LNCaP clone FGC (cell line): ENCODE results near the gene IGFL1.
"Not testable (repeated sequence)": the region's sequence is repeated elsewhere in the genome, so short reads cannot be mapped to it uniquely, and the experiment has no call there.

Source experiments
- DNase-seq: peaks from one replicate; pipeline ENCODE4 v3.0.0-alpha.2; 2011; ENCODE audit warnings: low read depth
- H3K4me3 ChIP-seq: 2 replicates; pipeline ENCODE4 v1.5.1; 2011; ENCODE audit warnings: mild to moderate bottlenecking, low read depth, low read length, control low read depth
- TF ChIP-seq, protein P1 (sequence below): IDR thresholded peaks from 2 replicates; pipeline ENCODE4 v1.5.1; 2012; ENCODE audit warnings: mild to moderate bottlenecking; ENCODE audit not compliant: control insufficient read depth, insufficient read depth; ENCODE audit errors: extremely low read depth

The IGFL1 gene

DNA sequence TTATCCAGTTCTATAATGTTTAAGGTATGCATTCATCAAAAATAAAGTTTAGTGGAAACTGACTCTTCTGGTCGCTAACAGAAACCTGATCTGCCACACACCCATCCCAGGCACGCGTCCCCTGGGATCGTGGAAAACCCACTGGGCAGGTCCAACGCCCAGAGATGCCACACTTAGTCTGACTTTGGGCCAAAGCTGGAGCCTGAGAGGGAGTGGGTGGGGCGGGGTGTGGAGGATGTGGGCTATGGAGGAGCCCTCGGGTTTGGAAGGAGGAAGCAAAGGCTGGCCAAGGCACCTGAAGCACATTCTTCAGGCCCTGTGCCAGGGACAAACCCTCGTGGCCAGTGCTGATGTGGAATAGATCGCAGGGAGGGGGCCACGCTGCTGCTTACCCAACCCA is 2.5 kb downstream of the IGFL1 start:
- H3K4me3 ChIP-seq: no peak overlapping the region
- DNase-seq: no peak
- TF ChIP-seq, protein P1, sequence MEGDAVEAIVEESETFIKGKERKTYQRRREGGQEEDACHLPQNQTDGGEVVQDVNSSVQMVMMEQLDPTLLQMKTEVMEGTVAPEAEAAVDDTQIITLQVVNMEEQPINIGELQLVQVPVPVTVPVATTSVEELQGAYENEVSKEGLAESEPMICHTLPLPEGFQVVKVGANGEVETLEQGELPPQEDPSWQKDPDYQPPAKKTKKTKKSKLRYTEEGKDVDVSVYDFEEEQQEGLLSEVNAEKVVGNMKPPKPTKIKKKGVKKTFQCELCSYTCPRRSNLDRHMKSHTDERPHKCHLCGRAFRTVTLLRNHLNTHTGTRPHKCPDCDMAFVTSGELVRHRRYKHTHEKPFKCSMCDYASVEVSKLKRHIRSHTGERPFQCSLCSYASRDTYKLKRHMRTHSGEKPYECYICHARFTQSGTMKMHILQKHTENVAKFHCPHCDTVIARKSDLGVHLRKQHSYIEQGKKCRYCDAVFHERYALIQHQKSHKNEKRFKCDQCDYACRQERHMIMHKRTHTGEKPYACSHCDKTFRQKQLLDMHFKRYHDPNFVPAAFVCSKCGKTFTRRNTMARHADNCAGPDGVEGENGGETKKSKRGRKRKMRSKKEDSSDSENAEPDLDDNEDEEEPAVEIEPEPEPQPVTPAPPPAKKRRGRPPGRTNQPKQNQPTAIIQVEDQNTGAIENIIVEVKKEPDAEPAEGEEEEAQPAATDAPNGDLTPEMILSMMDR: no peak

DNA sequence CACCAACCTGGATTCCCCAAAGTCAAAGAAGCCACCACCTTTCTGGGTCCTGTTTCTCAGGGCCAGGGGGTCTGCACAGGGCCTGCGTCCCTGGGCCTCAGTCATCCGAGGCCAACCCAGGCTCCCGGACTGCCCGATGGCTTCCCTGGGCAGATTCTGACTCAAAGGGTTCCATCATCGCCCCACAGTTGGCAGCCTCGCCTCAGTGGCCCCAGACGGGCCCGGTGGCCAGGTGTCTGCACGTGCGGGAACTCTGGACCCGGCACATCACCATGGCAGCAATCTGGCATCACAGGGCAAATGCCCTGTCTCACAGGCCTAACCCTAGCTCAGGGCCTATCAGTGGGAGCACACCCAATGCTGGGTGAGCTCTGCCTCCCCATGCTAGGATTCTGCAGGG is 2.9 kb downstream of the IGFL1 start:
- H3K4me3 ChIP-seq: no peak overlapping the region
- TF ChIP-seq, protein P1: no peak
- no peak for DNase-seq

DNA sequence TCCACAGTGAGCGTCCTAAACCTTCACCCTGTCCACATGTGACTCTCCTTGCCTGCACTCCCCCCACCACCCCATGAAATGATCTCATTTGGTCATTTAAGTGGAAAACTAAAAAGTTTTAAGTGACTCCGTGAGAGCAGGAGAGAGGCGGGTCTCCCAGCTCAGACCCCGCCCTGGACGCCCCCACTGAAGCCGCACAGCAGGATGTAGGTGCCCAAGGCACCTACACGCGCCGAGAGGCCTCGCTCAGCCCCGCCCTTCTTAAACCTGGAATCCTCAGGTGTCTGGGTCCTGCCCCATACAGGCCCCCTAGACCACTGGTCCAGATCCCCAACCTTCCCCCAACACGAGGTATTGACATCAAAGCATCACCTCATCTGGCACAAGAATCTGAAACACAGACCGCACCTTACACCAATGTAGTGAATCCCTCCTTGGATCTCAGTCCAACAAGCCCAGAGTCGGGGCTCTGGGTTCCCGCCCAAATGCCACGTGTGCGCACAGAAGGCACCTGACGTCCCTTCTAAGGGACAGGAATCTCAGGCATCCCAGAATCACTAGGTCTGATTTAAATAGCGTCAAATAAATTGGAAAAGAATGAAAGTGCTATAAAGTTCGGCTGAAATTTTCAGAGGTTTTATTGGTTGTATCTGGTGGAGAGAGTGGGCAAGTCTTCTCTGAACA is 3.5 kb downstream of the IGFL1 start:
- TF ChIP-seq, protein P1: no peak
- no peak for DNase-seq
- H3K4me3 ChIP-seq: no peak overlapping the region

DNA sequence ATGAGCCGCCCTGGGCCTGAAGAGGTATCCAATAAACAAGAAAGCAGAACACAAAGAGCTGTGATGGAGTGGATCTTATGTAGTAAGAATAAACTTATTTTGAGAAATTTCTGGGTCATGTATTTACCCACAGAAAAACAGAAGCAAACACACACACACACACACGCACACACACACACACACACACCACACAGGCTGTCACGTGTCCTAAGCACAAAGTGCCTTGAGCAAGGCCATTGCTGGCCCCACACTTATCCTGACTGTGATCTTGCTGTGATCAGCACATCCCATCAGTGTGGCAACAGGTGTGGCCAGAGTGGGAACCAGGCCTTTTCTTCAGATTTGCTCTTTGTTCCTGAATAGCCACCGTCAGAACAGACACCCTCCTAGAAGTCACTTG is 4.3 kb downstream of the IGFL1 start:
- DNase-seq, H3K4me3 ChIP-seq: not testable (repeated sequence)

DNA sequence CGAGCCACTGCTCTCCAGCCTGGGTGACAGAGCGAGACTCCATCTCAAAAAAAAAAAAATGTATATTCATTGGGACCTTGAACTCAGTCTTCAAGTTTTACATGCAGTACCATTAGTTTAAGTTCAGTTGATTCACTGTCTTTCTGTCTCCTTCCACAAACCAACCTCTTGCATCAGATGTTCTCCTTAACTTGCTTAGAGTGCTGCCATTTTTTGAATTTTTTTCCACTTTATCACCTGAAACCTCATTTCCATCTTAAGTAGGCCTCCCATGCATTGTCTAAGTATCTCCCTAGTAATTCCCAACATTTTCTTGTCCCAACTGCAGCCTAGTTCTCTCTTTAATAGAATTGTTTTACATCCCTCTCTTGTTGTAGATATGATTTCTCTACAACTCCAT is 8.6 kb downstream of the IGFL1 start:
- H3K4me3 ChIP-seq, DNase-seq: not testable (repeated sequence)

DNA sequence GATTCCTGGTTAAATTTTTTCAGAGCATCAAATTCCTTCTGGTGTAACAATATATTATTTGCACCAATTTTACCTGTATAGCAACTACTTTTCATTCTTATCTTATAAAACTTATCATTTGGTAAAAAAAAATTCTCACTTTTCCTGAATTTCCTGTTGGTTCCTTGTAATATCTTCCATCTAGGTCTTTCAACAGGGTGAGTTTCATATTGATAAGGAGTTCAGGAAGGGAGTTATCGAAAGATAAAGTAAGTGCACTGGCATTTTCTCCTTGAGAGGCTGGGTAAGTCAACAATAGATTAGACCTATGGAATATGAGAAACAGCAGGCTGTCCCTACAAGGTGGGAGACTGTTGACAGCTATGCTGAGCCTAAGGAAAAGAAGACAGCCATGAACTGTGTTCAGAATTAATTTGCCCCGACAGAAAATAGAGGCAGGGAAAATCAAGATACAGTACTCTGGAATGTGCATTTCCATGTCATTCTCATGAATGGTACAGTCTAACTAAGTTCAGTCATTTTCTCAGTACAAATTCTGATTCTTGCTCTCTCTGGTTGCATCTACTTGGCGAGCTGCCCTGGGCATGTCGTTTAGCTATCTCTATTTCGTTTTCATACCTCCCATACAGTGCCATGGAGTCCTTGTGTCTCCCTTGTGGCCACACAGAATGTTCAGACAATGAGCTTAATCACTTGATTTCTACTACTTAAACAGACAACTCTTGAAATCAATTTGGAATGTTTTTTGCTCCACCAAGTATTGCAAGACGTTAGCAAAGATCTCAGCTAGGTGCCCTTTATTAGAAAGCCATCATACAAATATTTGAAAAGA is 9.9 kb downstream of the IGFL1 start:
- TF ChIP-seq, protein P1: no peak
- DNase-seq: no peak
- H3K4me3 ChIP-seq: no peak overlapping the region

DNA sequence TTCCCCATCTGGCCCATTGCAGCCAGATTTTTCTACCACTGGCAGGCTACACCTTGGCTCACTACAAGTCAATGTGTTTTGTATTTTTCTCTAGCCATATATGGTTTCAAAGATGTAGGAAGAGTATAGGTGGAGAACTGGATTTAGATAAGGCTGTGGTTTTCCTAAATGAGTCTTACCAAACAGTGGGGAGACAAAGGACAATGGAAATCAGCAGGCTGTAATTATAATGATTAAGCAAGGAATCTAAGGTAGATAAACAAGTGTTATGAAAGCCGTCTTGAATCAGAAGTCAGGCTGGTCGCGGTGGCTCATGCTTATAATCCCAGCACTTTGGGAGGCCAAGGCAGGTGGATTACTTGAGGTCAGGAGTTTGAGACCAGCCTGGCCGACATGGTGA is 11.2 kb downstream of the IGFL1 start:
- TF ChIP-seq, protein P1: no peak
- DNase-seq: no peak
- no peak overlapping the region for H3K4me3 ChIP-seq

DNA sequence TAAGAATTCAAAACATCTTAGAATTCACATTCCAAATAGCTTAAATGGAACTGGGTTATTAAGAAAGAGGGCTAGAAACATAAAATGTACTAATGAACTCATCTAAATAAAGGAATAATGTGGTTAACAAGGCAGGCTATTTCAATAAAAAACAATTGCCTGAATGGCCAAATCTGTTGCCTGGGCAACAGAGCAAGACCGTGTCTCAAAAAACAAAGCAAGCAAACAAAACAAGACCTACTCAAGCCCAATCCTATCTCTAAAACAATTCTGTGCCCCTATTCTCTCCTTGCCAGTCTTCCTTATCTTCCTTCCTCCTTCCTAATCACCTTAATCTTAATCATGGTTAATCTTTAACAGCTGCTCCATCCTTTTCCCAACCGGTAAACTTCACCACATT is 12.1 kb downstream of the IGFL1 start:
- DNase-seq: no peak
- no peak overlapping the region for H3K4me3 ChIP-seq
- TF ChIP-seq, protein P1: no peak

DNA sequence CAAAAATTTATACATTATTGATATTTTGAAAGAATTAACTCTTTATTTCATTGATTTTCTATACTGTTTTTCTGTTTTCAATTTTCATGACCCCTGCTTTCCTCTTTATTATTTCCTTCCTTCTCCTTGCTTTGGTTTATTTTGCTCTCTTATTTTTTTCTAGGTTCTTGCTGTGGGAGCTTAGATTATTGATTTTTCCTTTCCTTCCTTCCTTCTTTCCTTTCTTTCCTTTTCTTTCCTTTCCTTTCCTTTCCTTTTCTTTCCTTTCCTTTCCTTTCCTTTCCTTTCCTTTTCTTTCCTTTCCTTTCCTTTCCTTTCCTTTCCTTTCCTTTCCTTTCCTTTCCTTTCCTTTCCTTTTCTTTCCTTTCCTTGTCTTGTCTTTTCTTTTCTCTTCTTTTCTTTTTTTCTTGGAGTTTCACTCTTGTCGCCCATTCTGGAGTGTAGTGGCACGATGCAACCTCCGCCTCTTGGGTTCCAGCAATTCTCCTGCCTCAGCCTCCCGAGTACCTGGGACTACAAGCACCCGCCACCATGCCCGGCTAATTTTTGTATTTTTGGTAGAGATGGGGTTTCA is 13.6 kb downstream of the IGFL1 start:
- DNase-seq, H3K4me3 ChIP-seq: not testable (repeated sequence)
